ENCODE measurements around the gene IVNS1ABP.

DNA sequence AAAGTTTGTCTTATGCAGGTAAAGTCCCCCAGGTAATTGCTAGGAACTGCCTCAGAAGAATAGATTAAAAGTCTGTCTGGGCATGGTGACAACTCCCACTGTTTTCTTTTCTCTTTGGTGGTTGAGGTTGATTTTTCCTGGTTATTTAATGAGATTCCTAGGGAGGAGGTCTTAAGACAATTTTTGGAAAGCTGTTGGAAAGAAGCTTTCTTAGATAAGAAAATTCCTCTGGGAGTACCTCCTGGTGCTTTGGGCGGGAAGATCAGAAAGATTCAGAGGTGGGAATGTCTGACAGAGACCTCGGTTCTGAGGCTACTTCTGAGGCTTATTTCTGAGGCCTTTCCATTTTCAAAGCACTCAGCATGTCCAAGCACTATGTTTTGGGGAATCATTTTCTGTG, 25.0 kb upstream of the IVNS1ABP start:
- TF ChIP-seq, protein P1, sequence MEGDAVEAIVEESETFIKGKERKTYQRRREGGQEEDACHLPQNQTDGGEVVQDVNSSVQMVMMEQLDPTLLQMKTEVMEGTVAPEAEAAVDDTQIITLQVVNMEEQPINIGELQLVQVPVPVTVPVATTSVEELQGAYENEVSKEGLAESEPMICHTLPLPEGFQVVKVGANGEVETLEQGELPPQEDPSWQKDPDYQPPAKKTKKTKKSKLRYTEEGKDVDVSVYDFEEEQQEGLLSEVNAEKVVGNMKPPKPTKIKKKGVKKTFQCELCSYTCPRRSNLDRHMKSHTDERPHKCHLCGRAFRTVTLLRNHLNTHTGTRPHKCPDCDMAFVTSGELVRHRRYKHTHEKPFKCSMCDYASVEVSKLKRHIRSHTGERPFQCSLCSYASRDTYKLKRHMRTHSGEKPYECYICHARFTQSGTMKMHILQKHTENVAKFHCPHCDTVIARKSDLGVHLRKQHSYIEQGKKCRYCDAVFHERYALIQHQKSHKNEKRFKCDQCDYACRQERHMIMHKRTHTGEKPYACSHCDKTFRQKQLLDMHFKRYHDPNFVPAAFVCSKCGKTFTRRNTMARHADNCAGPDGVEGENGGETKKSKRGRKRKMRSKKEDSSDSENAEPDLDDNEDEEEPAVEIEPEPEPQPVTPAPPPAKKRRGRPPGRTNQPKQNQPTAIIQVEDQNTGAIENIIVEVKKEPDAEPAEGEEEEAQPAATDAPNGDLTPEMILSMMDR (IDR thresholded peaks at IDR 0.05) = no peak
- TF ChIP-seq EP300 (IDR thresholded peaks at IDR 0.05) (no peak), POLR2A (IDR thresholded peaks at IDR 0.05) (no peak), POLR2AphosphoS5 (IDR thresholded peaks at IDR 0.05) (no peak)

Measured in stomach (tissue), 4 donors.